HG02763 (cell line): ENCODE results near the gene ARMC12.

Source experiments
- ATAC-seq: cut with Tn5 transposase; IDR thresholded peaks from one replicate; pipeline ENCODE4 v1.9.1; 2021; ENCODE audit warnings: mild to moderate bottlenecking, moderate library complexity; ENCODE audit not compliant: unreplicated experiment

Gene ARMC12

GRCh38 chr6:35718375-35718736 lies 18.5 kb upstream of the ARMC12 start:
- ATAC-seq, result no peak

- ATAC-seq, result no peak
Observed at GRCh38 chr6:35718911-35719381, 17.9 kb upstream of the ARMC12 start.

- ATAC-seq, result peak; percentile 19
Observed at GRCh38 chr6:35719404-35719829, 17.4 kb upstream of the ARMC12 start.

- peak; percentile 51 for ATAC-seq
Observed at GRCh38 chr6:35719830-35720733, 16.8 kb upstream of the ARMC12 start.

GRCh38 chr6:35722121-35722761 lies 14.6 kb upstream of the ARMC12 start:
- ATAC-seq, result no peak

- ATAC-seq, result no peak
Observed at GRCh38 chr6:35723587-35723986, 13.2 kb upstream of the ARMC12 start.

- ATAC-seq, result no peak
Observed at GRCh38 chr6:35724059-35724458, 12.8 kb upstream of the ARMC12 start.

- no peak for ATAC-seq
Observed at GRCh38 chr6:35724471-35724870, 12.4 kb upstream of the ARMC12 start.

GRCh38 chr6:35725081-35725708 lies 11.6 kb upstream of the ARMC12 start:
- ATAC-seq, result no peak

- no peak for ATAC-seq
Observed at GRCh38 chr6:35725721-35726438, 11.0 kb upstream of the ARMC12 start.

GRCh38 chr6:35727231-35727934 lies 9.4 kb upstream of the ARMC12 start:
- ATAC-seq, result peak; percentile 0

- ATAC-seq, result peak; percentile 41
Observed at GRCh38 chr6:35727935-35728682, 8.7 kb upstream of the ARMC12 start.

- no peak for ATAC-seq
Observed at GRCh38 chr6:35728683-35729678, 7.9 kb upstream of the ARMC12 start.

- ATAC-seq, result no peak
Observed at GRCh38 chr6:35729722-35730121, 7.1 kb upstream of the ARMC12 start.

- ATAC-seq, result no peak
Observed at GRCh38 chr6:35730745-35731413, 6.0 kb upstream of the ARMC12 start.

GRCh38 chr6:35731414-35731735 lies 5.5 kb upstream of the ARMC12 start:
- ATAC-seq, result peak; percentile 39

GRCh38 chr6:35731736-35732532 lies 4.9 kb upstream of the ARMC12 start:
- peak; percentile 57 for ATAC-seq
